ENCODE measurements around the gene DRAM2. TPM values are rescaled to one million over a fixed set of nuclear protein-coding genes. Genes with fewer than 3 reads are reported as not detected.

The DRAM2 gene
- total RNA-seq, 1 donor from 2014 or later, result 69.4 TPM

- Histone ChIP-seq H3K27me3 (ENCODE audit: control insufficient read depth, insufficient read depth, low read length) (no peaks in the 10 kb centered on the region), H3K4me3 (ENCODE audit: low read depth, low read length) (no peak overlapping the region), H3K36me3 (ENCODE audit: control insufficient read depth, insufficient read depth, low read length) (no peaks in the 10 kb centered on the region)
- DNase-seq (ENCODE audit: low read depth), result no peak
- TF ChIP-seq CTCF (IDR thresholded peaks at IDR 0.05; ENCODE audit: insufficient read depth, low read length, poor library complexity, severe bottlenecking), result no peak
Observed at GRCh38 chr1:111148376-111148881, 8.5 kb upstream of the DRAM2 start.

GRCh38 chr1:111147948-111148347 lies 8.1 kb upstream of the DRAM2 start:
- Histone ChIP-seq H3K36me3 (ENCODE audit: control insufficient read depth, insufficient read depth, low read length) (no peaks in the 10 kb centered on the region), H3K27me3 (ENCODE audit: control insufficient read depth, insufficient read depth, low read length) (no peaks in the 10 kb centered on the region), H3K4me3 (ENCODE audit: low read depth, low read length) (no peak overlapping the region)
- DNase-seq (ENCODE audit: low read depth), result no peak
- no peak for TF ChIP-seq CTCF (IDR thresholded peaks at IDR 0.05; ENCODE audit: insufficient read depth, low read length, poor library complexity, severe bottlenecking)

- DNase-seq (ENCODE audit: low read depth), result no peak
- H3K36me3 ChIP-seq (ENCODE audit: control insufficient read depth, insufficient read depth, low read length), result no peaks in the 10 kb centered on the region
- H3K27me3 ChIP-seq (ENCODE audit: control insufficient read depth, insufficient read depth, low read length), result no peaks in the 10 kb centered on the region
Observed at GRCh38 chr1:111145963-111146768, 6.3 kb upstream of the DRAM2 start.

GRCh38 chr1:111145542-111145941 lies 5.6 kb upstream of the DRAM2 start:
- DNase-seq (ENCODE audit: low read depth), result no peak
- Histone ChIP-seq H3K27me3 (ENCODE audit: control insufficient read depth, insufficient read depth, low read length) (no peaks in the 10 kb centered on the region), H3K36me3 (ENCODE audit: control insufficient read depth, insufficient read depth, low read length) (no peaks in the 10 kb centered on the region), H3K4me3 (ENCODE audit: low read depth, low read length) (no peak overlapping the region)
- no peak for TF ChIP-seq CTCF (IDR thresholded peaks at IDR 0.05; ENCODE audit: insufficient read depth, low read length, poor library complexity, severe bottlenecking)

More at GRCh38 chr1:111145963-111146768, 6.3 kb upstream of the DRAM2 start:
- no peak overlapping the region for H3K4me3 ChIP-seq (ENCODE audit: low read depth, low read length)
- no peak for TF ChIP-seq CTCF (IDR thresholded peaks at IDR 0.05; ENCODE audit: insufficient read depth, low read length, poor library complexity, severe bottlenecking)

- DNase-seq (ENCODE audit: low read depth), result no peak
- no peak for TF ChIP-seq CTCF (IDR thresholded peaks at IDR 0.05; ENCODE audit: insufficient read depth, low read length, poor library complexity, severe bottlenecking)
- H3K36me3 ChIP-seq (ENCODE audit: control insufficient read depth, insufficient read depth, low read length), result no peaks in the 10 kb centered on the region
- H3K27me3 ChIP-seq (ENCODE audit: control insufficient read depth, insufficient read depth, low read length), result no peaks in the 10 kb centered on the region
- no peak overlapping the region for H3K4me3 ChIP-seq (ENCODE audit: low read depth, low read length)
Observed at GRCh38 chr1:111142356-111142975, 2.6 kb upstream of the DRAM2 start.
